Activated naive CD8-positive, alpha-beta T cell treated with anti-CD3 and anti-CD28 coated beads for 36 hours (primary cell): ENCODE results near the gene CCN5. TPM values are rescaled to one million over a fixed set of nuclear protein-coding genes. Genes with fewer than 3 reads are reported as not detected.

ENCODE experiments used
- DNase-seq: peaks from one replicate; pipeline ENCODE4 v3.0.0; 2021
- H3K27ac Mint-ChIP-seq: one replicate; pipeline ENCODE4 v1.8.0; 2022; ENCODE audit warnings: mild to moderate bottlenecking, moderate library complexity, mixed read lengths
- H3K27me3 Mint-ChIP-seq: one replicate; pipeline ENCODE4 v1.8.0; 2022; ENCODE audit warnings: mild to moderate bottlenecking, mixed read lengths
- H3K36me3 Mint-ChIP-seq: one replicate; pipeline ENCODE4 v1.8.0; 2021; ENCODE audit warnings: mild to moderate bottlenecking, mixed read lengths
- H3K4me1 Mint-ChIP-seq: one replicate; pipeline ENCODE4 v1.8.0; 2021; ENCODE audit warnings: mixed read lengths
- H3K4me3 Mint-ChIP-seq: one replicate; pipeline ENCODE4 v1.8.0; 2022; ENCODE audit warnings: mild to moderate bottlenecking, moderate library complexity, mixed read lengths
- H3K9me3 Mint-ChIP-seq: one replicate; pipeline ENCODE4 v1.8.0; 2022; ENCODE audit warnings: mixed read lengths
- total RNA-seq, 2 experiments: library from RNA; stranded (reverse); gene quantifications; one replicate each; pipeline ENCODE4 v1.2.3, GENCODE V29; 2021

Gene CCN5
- total RNA-seq, 2 experiments from 2014 or later: not detected

GRCh38 chr20:44733341-44734069, 18.3 kb downstream of the CCN5 start:
- Mint-ChIP-seq H3K27ac (peak overlapping the region; percentile 34), H3K36me3 (peaks cover 4% of the 10 kb centered on the region), H3K4me3 (no peak overlapping the region), H3K4me1 (peaks cover 24% of the 10 kb centered on the region), H3K27me3 (no peaks in the 10 kb centered on the region), H3K9me3 (peaks cover 5% of the 10 kb centered on the region)
- DNase-seq: peak; percentile 65

GRCh38 chr20:44734938-44735337, 19.8 kb downstream of the CCN5 start:
- Mint-ChIP-seq H3K27ac (no peak overlapping the region), H3K4me1 (peaks cover 24% of the 10 kb centered on the region), H3K9me3 (peaks cover 8% of the 10 kb centered on the region), H3K36me3 (peaks cover 4% of the 10 kb centered on the region), H3K4me3 (no peak overlapping the region), H3K27me3 (no peaks in the 10 kb centered on the region)
- no peak for DNase-seq

DNA sequence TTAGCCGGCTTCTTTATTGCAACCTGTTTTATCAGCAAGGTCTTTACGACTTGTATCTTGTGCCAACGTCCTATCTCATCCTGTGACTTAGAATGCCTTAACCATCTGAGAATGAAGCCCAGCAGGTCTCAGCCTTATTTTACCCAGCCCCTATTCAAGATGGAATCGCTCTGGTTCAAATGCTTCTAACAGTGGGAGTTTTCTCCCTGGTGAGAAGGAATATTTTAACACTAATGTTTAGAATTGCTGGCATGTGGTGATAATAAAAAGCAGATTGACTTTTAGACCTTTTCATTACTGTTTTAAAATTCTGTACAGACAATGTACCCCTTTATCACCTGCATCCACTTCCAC, 20.6 kb downstream of the CCN5 start:
- Mint-ChIP-seq H3K27ac (no peak overlapping the region), H3K4me3 (peak overlapping the region; percentile 58), H3K36me3 (peaks cover 4% of the 10 kb centered on the region), H3K27me3 (no peaks in the 10 kb centered on the region), H3K9me3 (peaks cover 8% of the 10 kb centered on the region), H3K4me1 (peaks cover 24% of the 10 kb centered on the region)
- DNase-seq: no peak

DNA sequence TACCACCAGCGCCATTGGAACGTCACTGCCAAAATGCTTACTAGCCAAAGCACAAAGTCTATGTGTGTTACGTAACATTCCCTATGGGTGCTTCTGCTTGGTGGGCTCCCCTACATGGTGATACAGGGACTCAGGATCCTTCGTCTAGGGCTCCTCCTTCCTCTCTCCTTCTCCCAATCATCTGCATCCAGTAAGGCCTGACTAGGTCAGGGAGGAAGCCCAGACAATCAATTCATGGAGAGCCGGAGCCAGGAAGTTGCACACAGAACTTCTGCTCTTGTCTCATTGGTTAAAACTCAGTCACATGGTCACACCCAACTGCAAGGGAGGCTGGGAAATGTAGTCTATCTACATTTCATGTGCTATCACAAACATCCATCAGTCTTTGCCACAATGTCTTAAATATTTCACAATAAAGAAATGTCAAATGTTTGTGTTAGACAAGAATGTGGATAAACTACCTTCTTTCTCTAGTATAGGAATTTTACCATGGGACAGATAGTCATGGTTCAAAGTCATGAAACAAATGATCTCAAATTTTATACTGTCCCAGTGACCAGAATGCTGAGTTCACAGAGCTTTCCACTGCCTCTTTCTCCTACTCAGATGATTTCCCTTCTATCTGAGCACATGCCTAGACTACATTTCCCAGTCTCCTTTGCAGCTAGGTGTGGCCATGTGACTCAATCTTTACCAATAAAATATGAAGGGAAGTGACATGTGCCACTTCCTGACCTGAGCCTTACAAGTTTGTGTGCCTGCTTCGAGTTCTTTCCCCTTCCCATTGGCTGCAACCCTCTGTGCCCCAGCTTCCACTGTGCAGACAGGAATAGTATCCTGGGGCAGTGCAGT, 21.2 kb downstream of the CCN5 start:
- Mint-ChIP-seq H3K4me3 (peak overlapping the region; percentile 58), H3K9me3 (peaks cover 8% of the 10 kb centered on the region), H3K4me1 (peaks cover 24% of the 10 kb centered on the region), H3K27me3 (no peaks in the 10 kb centered on the region), H3K27ac (no peak overlapping the region), H3K36me3 (peaks cover 4% of the 10 kb centered on the region)
- peak; percentile 20 for DNase-seq

- Mint-ChIP-seq H3K4me1 (peaks cover 21% of the 10 kb centered on the region), H3K27ac (no peak overlapping the region), H3K36me3 (peaks cover 4% of the 10 kb centered on the region), H3K9me3 (peaks cover 8% of the 10 kb centered on the region), H3K27me3 (no peaks in the 10 kb centered on the region), H3K4me3 (no peak overlapping the region)
- DNase-seq: no peak
These were observed 21.9 kb downstream of the CCN5 start for GRCh38 chr20:44737116-44737515.

DNA sequence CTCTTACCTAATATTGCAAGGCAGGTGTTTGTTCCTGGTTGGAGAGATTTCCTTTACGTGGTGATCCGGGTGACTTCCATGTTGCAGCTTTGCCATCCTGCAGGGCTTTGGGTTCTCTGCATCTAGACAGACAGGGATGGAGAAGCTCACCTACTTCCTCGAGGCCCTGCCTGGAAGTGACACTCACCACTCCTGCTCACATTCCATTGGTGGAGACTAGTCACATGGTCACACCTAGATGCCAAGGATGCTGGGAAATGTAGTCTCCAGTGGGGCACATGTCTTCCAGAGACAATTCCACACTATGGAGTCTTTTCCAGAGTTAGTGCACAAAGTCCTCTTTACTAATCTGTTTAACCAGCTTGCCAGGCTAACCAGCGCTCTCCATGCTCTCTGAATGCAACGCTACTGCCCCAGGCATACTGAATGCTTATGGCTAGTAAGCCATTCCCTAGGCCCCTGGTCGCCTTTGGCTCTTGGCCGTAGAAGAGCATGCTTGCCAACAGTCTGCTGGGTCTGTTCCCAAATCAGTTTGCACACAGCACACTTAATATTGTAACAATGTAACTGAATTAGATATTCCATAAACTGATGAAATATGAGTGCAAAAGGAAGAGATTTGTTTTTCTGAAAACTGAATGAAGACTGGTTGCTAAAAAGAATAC, 23.8 kb downstream of the CCN5 start:
- no peak overlapping the region for H3K27ac Mint-ChIP-seq
- H3K4me1 Mint-ChIP-seq: peaks cover 9% of the 10 kb centered on the region
- peaks cover 4% of the 10 kb centered on the region for H3K36me3 Mint-ChIP-seq
- peaks cover 8% of the 10 kb centered on the region for H3K9me3 Mint-ChIP-seq
- DNase-seq: peak; percentile 43
- H3K4me3 Mint-ChIP-seq: peak overlapping the region; percentile 47
- H3K27me3 Mint-ChIP-seq: no peaks in the 10 kb centered on the region

DNA sequence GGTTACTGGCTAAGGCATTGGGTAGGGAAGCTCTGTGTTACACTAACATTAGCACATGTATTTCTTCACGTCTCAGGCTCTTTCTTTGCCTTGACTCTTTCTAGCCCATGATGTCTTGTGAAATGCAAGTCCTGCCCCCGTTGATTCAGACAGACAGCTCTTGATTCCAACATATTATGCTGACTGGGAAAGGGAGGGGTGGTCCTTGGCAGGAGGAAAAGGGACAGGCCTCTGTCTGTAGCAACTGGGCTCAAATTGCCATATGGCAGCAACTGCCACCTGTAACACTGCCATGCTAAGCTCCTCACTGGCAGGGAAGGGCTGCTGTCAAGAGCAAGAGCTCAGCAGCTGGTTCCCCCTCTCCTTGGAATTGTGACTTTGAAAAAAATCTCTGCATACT, 24.8 kb downstream of the CCN5 start:
- Mint-ChIP-seq H3K27me3 (peaks cover 2% of the 10 kb centered on the region), H3K4me3 (no peak overlapping the region), H3K36me3 (peaks cover 4% of the 10 kb centered on the region), H3K27ac (no peak overlapping the region), H3K4me1 (peaks cover 9% of the 10 kb centered on the region), H3K9me3 (peaks cover 8% of the 10 kb centered on the region)
- no peak for DNase-seq

DNA sequence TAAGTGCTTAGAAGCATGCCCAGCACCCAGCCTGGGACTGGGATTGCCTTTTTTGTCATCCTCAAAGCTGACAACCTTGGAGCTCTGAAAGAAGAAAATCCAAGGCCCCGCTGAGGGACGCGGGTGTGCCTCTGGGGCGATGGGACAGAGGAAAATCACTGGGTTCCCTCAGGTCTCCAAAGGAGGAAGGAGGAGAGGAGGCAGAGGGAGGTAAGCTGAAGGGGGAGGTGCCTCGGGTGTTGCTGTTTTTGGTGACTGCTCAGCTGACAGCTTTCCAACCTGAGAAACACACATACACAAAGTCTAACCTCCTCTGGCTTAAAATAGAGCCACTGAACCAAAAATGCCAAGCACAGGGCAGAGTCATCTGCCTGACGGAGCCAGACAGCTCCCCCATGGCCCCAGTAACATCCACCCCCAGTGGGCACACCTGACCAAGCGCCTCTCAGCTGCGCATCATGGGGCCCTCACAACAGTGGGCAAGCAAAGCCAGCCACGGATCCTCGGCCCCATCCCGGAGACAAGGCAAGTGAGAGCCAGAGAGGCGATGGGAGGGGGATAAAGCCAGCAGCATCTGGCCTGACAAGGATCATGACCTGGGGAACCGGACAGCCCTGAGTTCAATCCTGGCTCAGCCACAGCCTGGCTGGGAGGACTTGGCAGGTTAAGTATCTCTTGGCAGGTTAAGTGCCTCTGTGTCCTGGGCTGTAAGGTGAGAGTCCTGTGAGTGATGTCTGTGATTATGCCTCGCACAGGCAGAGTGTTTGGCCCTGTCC, 27.3 kb downstream of the CCN5 start:
- Mint-ChIP-seq H3K9me3 (peaks cover 3% of the 10 kb centered on the region), H3K36me3 (peaks cover 2% of the 10 kb centered on the region), H3K27me3 (peaks cover 16% of the 10 kb centered on the region), H3K4me3 (no peak overlapping the region), H3K4me1 (peaks cover 10% of the 10 kb centered on the region), H3K27ac (no peak overlapping the region)
- no peak for DNase-seq

DNA sequence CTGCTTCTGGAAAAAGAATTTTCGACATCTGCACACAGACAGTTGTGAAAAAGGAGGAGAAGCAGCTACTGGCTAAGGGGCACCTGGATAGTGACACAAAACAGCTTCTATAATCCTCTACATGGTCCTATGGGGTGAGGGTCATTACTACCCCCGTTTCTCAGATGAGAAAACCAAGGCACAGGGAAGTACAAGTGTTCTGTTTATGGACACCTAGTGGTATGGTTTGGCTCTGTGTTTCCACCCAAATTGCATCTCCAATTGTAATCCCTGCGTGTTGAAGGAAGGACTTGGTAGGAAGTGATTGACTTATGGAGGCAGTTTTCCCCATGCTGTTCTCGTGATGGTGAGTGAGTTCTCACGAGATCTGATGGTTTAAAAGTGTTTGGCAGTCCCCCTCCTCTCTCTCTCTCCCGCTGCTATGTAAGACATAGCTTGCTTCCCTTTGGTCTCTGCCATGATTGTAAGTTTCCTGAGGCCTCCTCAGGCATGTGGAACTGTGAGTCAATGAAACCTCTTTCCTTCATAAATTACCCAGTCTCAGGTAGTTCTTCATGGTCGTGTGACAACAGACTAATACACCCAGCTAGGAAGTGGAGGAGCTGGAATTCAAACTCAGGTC, 28.0 kb downstream of the CCN5 start:
- peaks cover 3% of the 10 kb centered on the region for H3K9me3 Mint-ChIP-seq
- H3K27me3 Mint-ChIP-seq: peaks cover 23% of the 10 kb centered on the region

GRCh38 chr20:44743916-44744655, 28.9 kb downstream of the CCN5 start:
- H3K27me3 Mint-ChIP-seq: peaks cover 25% of the 10 kb centered on the region
- peaks cover 12% of the 10 kb centered on the region for H3K4me1 Mint-ChIP-seq
- no peak overlapping the region for H3K27ac Mint-ChIP-seq
- peaks cover 2% of the 10 kb centered on the region for H3K36me3 Mint-ChIP-seq
- no peak for DNase-seq
- H3K9me3 Mint-ChIP-seq: no peaks in the 10 kb centered on the region
- no peak overlapping the region for H3K4me3 Mint-ChIP-seq

More for the DNA sequence above, 28.0 kb downstream of the CCN5 start:
- peaks cover 2% of the 10 kb centered on the region for H3K36me3 Mint-ChIP-seq
- H3K4me3 Mint-ChIP-seq: no peak overlapping the region
- H3K27ac Mint-ChIP-seq: no peak overlapping the region
- peaks cover 12% of the 10 kb centered on the region for H3K4me1 Mint-ChIP-seq
- DNase-seq: no peak

- H3K36me3 Mint-ChIP-seq: peaks cover 2% of the 10 kb centered on the region
- no peak for DNase-seq
- peak overlapping the region; percentile 30 for H3K27ac Mint-ChIP-seq
- H3K4me3 Mint-ChIP-seq: peak overlapping the region; percentile 66
- H3K27me3 Mint-ChIP-seq: peaks cover 33% of the 10 kb centered on the region
- H3K9me3 Mint-ChIP-seq: no peaks in the 10 kb centered on the region
- peaks cover 12% of the 10 kb centered on the region for H3K4me1 Mint-ChIP-seq
These were observed 30.0 kb downstream of the CCN5 start for GRCh38 chr20:44745122-44745597.

DNA sequence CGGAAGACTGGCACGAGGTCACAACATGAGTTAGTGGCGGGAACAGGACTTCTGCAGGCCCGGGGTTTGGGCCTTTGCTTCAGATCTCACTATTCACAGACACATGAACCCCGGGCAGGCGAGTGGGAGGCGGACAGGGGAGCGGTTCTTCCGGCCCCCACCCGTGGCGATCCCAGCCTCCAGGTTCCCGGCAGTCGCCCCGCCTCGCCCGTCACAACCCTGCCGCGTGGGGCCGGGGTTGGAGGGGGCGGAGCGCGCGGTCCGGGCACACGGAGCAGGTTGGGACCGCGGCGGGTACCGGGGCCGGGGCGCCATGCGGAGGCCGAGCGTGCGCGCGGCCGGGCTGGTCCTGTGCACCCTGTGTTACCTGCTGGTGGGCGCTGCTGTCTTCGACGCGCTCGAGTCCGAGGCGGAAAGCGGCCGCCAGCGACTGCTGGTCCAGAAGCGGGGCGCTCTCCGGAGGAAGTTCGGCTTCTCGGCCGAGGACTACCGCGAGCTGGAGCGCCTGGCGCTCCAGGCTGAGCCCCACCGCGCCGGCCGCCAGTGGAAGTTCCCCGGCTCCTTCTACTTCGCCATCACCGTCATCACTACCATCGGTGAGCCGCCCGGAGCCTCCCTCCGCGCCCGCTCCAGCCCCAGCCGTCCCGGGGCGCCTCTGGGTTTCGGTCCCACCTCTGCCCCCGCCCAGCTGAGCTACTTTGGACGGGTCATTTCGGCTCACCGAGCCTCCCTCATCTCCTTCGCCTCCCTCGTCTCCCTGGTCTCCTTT, 30.6 kb downstream of the CCN5 start, which contains the start of gene KCNK15:
Gene KCNK15 (plus strand): TSS at position 268 of the 769 bp plus-strand sequence. CDS start 46 bp downstream, at position 314.
- H3K4me3 Mint-ChIP-seq: peak within 1 kb of the TSS; percentile 77
- DNase-seq: peak; percentile 59
- peak within 1 kb of the TSS; percentile 50 for H3K27ac Mint-ChIP-seq
- peaks cover 35% of the 10 kb centered on the region for H3K27me3 Mint-ChIP-seq
- peaks cover 2% of the 10 kb centered on the region for H3K36me3 Mint-ChIP-seq
- H3K9me3 Mint-ChIP-seq: no peaks in the 10 kb centered on the region
- peaks cover 12% of the 10 kb centered on the region for H3K4me1 Mint-ChIP-seq
